GM18873 (cell line): Measurements from ENCODE around the gene SEMA3B.

Experiments
- ATAC-seq: cut with Tn5 transposase; IDR thresholded peaks from one replicate; pipeline ENCODE4 v1.9.1; 2021; ENCODE audit warnings: mild to moderate bottlenecking, moderate library complexity, moderate number of reproducible peaks; ENCODE audit not compliant: unreplicated experiment, low FRiP score

SEMA3B gene

GRCh38 chr3:50325113-50325480, 56.1 kb downstream of the SEMA3B start:
- ATAC-seq: no peak

GRCh38 chr3:50325497-50326181, 56.7 kb downstream of the SEMA3B start:
- no peak for ATAC-seq

GRCh38 chr3:50326182-50326541, 57.2 kb downstream of the SEMA3B start:
- no peak for ATAC-seq

GRCh38 chr3:50327129-50327528, 58.2 kb downstream of the SEMA3B start:
- ATAC-seq: no peak
